ENCODE results near the gene CMC4. TPM values are rescaled to one million over a fixed set of nuclear protein-coding genes. Genes with fewer than 3 reads are reported as not detected.
A peak's percentile ranks its signal among the peaks of the same experiment; 100 is the strongest.

The CMC4 gene
- total and polyA plus RNA-seq, 9 of the 15 experiments (the other 6 are each of a cell fraction or from before 2014, with no cell fraction given) = 3.5 to 16.9 (median 8.2) TPM

DNA sequence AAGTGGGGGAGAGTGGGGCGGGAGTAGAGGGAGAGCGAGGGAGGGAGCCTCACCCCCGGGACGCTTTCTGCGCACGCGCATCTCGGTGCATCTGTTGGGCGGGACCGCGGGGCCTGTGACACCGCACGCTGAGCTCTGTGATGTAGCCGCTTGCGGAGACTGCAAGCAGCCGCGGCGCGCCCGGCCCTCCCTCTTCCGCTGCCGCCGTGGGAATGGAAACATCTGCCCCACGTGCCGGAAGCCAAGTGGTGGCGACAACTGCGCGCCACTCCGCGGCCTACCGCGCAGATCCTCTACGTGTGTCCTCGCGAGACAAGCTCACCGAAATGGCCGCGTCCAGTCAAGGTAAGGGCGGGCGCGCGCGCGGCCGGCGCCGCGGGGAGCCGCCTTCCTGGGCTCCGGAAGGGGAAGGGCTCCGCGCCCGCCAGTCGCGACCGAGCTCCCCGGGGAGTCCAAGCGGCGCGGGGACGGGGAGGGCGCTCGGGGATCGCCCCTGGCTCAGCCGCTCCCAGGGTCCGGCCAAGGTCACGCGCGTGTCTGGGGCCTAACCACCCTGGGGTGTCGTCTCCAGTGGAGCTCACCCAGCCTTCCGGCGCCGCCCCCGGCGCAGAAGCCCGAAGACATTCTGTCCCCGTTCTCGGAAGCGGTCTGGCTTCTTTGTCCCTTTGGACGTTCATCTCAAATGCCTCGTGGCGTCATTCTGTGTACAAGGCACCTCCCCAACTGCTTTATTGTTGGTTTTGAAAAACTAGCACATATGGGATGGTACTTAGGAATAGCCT, 44.0 kb downstream of the CMC4 start, which contains the start of gene FUNDC2 (continued):
- TF ChIP-seq RUNX1 (IDR thresholded peaks at IDR 0.05; ENCODE audit: low read depth) = no peak
- TF ChIP-seq, protein P1, sequence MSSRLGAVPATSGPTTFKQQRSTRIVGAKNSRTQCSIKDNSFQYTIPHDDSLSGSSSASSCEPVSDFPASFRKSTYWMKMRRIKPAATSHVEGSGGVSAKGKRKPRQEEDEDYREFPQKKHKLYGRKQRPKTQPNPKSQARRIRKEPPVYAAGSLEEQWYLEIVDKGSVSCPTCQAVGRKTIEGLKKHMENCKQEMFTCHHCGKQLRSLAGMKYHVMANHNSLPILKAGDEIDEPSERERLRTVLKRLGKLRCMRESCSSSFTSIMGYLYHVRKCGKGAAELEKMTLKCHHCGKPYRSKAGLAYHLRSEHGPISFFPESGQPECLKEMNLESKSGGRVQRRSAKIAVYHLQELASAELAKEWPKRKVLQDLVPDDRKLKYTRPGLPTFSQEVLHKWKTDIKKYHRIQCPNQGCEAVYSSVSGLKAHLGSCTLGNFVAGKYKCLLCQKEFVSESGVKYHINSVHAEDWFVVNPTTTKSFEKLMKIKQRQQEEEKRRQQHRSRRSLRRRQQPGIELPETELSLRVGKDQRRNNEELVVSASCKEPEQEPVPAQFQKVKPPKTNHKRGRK (tag; IDR thresholded peaks at IDR 0.05) = no peak
- no peak for TF ChIP-seq ZNF507 (tag; conservative IDR thresholded peaks at IDR 0.05)
- no peak for TF ChIP-seq BCOR (IDR thresholded peaks at IDR 0.05)
- 0 out of 4 replicates have a peak, but pooled peaks of 1 of the 2 experiments have one; percentile 14 for TF ChIP-seq KDM4B (IDR thresholded peaks at IDR 0.05; ENCODE audit: borderline replicate concordance in 2 of 2, low read depth in 1 of 2)
- no peak for TF ChIP-seq PHB (CRISPR knock-in tag; IDR thresholded peaks at IDR 0.05)
- no peak for TF ChIP-seq TAL1 (IDR thresholded peaks at IDR 0.05)
- TF ChIP-seq PRPF4 (IDR thresholded peaks at IDR 0.05; ENCODE audit: insufficient read depth, low read depth, low read length, poor library complexity, severe bottlenecking) = no peak
- no peak; the same call in 1 of the 2 replicates for TF ChIP-seq EP300 (IDR thresholded peaks at IDR 0.05; ENCODE audit: low read length)
- TF ChIP-seq IFI16 (CRISPR knock-in tag; IDR thresholded peaks at IDR 0.05) = no peak
- TF ChIP-seq, protein P2, sequence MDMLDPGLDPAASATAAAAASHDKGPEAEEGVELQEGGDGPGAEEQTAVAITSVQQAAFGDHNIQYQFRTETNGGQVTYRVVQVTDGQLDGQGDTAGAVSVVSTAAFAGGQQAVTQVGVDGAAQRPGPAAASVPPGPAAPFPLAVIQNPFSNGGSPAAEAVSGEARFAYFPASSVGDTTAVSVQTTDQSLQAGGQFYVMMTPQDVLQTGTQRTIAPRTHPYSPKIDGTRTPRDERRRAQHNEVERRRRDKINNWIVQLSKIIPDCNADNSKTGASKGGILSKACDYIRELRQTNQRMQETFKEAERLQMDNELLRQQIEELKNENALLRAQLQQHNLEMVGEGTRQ (CRISPR knock-in tag; IDR thresholded peaks at IDR 0.05) = peak; percentile 87
- TF ChIP-seq STAT5A (IDR thresholded peaks at IDR 0.05; ENCODE audit: borderline replicate concordance, low read length) = no peak
- peak; percentile 59; the same call in 1 of the 2 replicates for TF ChIP-seq TGIF2 (CRISPR knock-in tag; IDR thresholded peaks at IDR 0.05)
- TF ChIP-seq, protein P3, sequence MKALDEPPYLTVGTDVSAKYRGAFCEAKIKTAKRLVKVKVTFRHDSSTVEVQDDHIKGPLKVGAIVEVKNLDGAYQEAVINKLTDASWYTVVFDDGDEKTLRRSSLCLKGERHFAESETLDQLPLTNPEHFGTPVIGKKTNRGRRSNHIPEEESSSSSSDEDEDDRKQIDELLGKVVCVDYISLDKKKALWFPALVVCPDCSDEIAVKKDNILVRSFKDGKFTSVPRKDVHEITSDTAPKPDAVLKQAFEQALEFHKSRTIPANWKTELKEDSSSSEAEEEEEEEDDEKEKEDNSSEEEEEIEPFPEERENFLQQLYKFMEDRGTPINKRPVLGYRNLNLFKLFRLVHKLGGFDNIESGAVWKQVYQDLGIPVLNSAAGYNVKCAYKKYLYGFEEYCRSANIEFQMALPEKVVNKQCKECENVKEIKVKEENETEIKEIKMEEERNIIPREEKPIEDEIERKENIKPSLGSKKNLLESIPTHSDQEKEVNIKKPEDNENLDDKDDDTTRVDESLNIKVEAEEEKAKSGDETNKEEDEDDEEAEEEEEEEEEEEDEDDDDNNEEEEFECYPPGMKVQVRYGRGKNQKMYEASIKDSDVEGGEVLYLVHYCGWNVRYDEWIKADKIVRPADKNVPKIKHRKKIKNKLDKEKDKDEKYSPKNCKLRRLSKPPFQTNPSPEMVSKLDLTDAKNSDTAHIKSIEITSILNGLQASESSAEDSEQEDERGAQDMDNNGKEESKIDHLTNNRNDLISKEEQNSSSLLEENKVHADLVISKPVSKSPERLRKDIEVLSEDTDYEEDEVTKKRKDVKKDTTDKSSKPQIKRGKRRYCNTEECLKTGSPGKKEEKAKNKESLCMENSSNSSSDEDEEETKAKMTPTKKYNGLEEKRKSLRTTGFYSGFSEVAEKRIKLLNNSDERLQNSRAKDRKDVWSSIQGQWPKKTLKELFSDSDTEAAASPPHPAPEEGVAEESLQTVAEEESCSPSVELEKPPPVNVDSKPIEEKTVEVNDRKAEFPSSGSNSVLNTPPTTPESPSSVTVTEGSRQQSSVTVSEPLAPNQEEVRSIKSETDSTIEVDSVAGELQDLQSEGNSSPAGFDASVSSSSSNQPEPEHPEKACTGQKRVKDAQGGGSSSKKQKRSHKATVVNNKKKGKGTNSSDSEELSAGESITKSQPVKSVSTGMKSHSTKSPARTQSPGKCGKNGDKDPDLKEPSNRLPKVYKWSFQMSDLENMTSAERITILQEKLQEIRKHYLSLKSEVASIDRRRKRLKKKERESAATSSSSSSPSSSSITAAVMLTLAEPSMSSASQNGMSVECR (CRISPR knock-in tag; IDR thresholded peaks at IDR 0.05) = peak; percentile 42; the same call in 1 of the 2 replicates
- TF ChIP-seq MTA3 (IDR thresholded peaks at IDR 0.05; ENCODE audit: borderline replicate concordance) = peak; percentile 82; the same call in 1 of the 2 replicates
- no peak for TF ChIP-seq ZNF253 (CRISPR knock-in tag; conservative IDR thresholded peaks at IDR 0.05)
- TF ChIP-seq ZFP30 (CRISPR knock-in tag; IDR thresholded peaks at IDR 0.05; ENCODE audit: borderline replicate concordance) = no peak
- TF ChIP-seq NONO (IDR thresholded peaks at IDR 0.05; ENCODE audit: low read depth in 2 of 2, low read length in 1 of 2) = peak in 1 of 2 experiments; percentile 69
- no peak for TF ChIP-seq ZKSCAN3 (CRISPR knock-in tag; IDR thresholded peaks at IDR 0.05)
- TF ChIP-seq MCM5 (IDR thresholded peaks at IDR 0.05; ENCODE audit: low read depth) = no peak
- no peak for TF ChIP-seq EWSR1 (IDR thresholded peaks at IDR 0.05; ENCODE audit: borderline replicate concordance, low read depth, partially characterized antibody)
- TF ChIP-seq FOXK1 (CRISPR knock-in tag; IDR thresholded peaks at IDR 0.05; ENCODE audit: borderline replicate concordance) = no peak
- no peak for TF ChIP-seq XRCC3 (IDR thresholded peaks at IDR 0.05)
- no peak for TF ChIP-seq HLTF (IDR thresholded peaks at IDR 0.05)
